ENCODE results near the gene DLEC1.
"Not testable (repeated sequence)": the region's sequence is repeated elsewhere in the genome, so short reads cannot be mapped to it uniquely, and the experiment has no call there.

The DLEC1 gene

DNA sequence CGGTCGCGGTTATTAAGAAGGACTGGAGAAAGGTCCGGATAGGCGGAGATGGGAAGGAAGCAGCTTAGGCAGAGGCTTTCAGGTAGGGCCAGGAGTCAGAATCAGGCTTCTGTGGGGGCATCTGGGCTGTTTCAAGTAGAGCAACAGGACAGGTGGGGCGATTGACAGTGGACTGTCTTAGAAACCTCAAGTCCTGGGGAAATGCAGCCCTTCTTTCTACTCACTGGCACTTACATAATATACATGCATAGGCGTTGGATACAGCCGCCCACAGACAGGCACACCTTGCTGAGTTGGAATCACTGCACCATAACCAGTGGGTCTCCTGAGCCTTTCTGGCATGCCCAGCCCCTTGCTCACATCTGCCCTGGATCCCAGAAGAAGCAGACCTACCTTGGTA lies 100.2 kb downstream of the DLEC1 start:
- no peak for DNase-seq

DNA sequence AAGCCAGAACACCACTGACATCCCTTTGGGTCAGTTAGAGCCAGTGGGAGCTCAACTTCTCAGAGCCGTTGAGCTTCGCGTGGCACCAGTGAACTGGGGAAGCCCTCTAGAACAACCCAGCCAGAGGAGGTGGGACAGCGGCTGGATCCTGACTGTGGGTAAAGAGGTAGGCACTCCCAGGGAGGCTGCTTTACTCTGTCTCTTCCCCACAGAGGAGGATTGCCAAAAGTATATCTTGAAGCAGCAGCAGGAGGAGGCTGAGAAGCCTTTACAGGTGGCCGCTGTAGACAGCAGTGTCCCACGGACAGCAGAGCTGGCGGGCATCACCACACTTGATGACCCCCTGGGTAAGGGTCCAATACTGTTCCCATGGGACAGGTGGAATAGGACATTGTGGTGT lies 100.6 kb downstream of the DLEC1 start:
- DNase-seq = peak; percentile 52

DNA sequence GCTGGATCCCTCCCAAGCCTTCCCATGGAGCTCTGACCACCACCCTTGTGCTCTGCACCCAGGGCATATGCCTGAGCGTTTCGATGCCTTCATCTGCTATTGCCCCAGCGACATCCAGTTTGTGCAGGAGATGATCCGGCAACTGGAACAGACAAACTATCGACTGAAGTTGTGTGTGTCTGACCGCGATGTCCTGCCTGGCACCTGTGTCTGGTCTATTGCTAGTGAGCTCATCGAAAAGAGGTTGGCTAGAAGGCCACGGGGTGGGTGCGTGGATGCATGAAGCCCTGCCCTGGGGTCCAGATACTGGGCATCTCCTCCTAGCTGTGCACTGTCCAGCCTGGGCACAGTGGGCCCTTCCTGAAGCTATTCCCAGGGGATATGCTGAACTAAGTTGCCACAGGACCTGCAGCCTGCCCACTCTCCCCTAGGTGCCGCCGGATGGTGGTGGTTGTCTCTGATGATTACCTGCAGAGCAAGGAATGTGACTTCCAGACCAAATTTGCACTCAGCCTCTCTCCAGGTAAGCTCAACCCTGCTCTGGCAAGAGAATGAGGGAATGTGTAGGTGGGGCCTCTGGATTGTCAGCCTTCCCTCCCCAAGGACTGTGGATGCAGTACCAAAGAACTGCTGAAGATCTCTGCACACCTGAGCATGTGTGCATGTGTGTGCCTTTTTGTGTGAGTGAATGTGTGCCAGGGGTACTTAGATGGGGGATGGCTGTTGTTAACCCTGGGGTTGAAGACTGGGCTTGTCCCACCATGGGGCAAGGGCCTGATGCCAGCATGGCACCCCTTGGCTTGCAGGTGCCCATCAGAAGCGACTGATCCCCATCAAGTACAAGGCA lies 101.5 kb downstream of the DLEC1 start:
- DNase-seq = peak; percentile 49

DNA sequence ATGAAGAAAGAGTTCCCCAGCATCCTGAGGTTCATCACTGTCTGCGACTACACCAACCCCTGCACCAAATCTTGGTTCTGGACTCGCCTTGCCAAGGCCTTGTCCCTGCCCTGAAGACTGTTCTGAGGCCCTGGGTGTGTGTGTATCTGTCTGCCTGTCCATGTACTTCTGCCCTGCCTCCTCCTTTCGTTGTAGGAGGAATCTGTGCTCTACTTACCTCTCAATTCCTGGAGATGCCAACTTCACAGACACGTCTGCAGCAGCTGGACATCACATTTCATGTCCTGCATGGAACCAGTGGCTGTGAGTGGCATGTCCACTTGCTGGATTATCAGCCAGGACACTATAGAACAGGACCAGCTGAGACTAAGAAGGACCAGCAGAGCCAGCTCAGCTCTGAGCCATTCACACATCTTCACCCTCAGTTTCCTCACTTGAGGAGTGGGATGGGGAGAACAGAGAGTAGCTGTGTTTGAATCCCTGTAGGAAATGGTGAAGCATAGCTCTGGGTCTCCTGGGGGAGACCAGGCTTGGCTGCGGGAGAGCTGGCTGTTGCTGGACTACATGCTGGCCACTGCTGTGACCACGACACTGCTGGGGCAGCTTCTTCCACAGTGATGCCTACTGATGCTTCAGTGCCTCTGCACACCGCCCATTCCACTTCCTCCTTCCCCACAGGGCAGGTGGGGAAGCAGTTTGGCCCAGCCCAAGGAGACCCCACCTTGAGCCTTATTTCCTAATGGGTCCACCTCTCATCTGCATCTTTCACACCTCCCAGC lies 102.4 kb downstream of the DLEC1 start:
- no peak for DNase-seq

DNA sequence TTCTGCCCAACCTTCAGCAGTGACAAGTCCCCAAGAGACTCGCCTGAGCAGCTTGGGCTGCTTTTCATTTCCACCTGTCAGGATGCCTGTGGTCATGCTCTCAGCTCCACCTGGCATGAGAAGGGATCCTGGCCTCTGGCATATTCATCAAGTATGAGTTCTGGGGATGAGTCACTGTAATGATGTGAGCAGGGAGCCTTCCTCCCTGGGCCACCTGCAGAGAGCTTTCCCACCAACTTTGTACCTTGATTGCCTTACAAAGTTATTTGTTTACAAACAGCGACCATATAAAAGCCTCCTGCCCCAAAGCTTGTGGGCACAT lies 102.9 kb downstream of the DLEC1 start:
- peak; percentile 40 for DNase-seq

DNA sequence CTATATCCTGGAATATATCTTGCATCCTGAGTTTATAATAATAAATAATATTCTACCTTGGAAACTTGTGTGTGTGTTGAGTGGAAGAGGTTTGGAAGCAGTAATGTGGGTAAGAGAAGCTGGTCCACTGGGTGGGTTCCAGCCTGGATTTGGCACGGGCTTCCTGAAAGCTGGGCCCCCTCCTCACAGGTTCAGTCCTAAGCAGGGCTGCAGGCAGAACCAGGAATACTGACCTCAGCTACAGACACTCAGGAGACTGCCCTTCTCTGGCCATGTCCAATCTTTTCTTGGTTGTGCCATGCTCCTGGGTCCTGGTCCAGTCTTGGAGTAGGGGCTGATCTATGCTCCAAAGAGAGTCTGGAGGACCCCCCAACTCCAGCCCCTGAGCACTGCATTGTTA lies 104.0 kb downstream of the DLEC1 start:
- no peak for DNase-seq

DNA sequence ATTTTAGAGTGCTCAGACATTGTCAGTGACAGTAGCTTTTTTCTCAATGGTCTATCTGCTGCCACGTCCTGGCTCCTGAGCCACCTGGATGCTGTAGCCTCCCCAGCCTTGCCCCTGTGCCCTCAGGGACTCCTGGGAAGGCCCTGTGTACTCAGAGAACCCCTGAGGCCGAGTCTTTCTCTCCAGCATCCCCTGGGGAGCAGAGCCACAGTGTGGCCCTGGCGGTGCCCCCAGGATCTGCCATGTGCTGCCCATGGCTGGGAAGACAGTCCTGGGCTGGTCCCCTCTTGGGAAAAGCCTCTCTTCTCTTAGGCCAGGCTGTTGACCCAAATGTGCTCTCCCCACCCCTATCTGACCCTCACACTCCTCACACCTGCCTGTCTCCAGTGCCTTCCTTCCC lies 104.5 kb downstream of the DLEC1 start:
- DNase-seq = peak; percentile 42

DNA sequence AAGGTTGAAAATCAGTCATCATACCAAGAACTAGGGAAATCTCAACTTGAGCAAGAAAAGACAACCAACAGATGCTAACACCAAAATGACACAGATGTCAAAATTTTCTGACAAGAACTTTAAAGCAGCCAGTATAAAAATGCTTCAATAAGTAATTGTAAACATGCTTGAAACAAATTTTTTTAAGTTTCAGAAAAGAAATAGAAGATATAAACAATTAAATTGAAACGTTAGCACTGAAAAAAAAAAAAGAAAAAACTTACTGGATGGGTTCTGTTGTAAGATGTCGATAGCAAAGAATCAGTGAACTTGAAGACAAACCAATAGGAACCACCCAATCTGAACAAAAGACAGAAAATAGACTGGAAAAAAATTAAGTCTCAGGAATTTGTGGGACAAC lies 107.5 kb downstream of the DLEC1 start:
- DNase-seq = no peak

DNA sequence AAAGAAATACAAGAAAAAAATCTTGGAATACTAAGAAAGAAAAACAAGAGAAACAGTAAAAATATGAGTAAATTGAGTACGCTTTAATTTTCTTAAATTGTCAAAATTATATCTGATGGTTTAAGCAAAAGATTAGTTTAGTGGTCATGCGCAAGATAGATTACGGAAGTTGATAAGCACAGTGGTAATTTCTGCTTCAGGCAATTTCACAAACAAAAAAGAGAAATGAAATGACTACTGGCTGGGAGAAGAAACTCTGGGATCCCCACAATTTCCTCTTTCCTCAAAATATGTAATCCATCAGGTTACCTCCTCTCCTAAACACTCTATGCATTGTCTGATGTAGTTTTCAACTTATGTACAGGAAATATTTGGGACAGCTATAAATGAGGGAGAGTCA lies 108.4 kb downstream of the DLEC1 start:
- no peak for DNase-seq

DNA sequence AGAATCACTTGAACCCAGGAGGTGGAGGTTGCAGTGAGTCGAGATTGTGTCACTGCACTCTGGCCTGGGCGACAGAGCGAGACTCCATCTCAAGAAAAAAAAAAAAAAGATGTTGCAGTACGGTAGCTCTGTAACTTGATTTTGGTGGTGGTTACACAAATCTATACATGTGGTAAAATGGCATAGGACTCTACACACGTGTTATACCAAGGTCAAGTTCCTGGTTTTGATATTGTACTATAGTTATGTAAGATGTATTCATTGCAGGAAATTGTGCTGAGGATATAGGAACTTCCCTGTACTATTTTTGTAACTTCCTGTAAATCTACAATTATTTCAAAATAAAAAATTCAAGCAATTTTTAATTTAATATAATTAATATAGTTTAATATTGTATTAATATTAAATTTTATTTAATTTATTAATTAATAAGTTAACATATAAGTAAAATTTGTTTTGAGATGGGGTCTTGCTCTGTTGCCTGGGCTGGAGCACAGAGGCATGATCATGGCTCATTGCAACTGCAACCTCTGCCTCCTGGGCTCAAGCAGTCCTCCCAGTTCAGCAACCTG lies 109.4 kb downstream of the DLEC1 start:
- DNase-seq = no peak

DNA sequence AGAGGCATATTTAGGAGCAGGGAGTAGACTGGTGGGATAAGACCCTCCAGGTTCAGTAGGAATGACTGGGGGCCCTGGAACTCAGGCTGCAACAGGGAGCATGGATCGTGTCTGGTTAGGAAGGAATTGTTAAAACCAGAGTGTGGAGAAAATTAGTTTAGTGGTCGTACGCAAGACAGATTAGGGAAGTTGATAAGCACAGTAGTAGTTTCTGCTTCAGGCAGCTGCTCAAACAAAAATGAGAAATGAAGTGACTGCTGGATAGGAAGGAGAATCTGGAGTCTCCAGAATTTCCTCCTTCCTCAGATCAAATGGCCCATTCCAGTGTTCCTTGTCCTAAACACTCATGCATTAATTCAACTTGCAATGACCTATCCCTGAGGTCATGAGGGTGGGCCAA lies 110.7 kb downstream of the DLEC1 start:
- no peak for DNase-seq

DNA sequence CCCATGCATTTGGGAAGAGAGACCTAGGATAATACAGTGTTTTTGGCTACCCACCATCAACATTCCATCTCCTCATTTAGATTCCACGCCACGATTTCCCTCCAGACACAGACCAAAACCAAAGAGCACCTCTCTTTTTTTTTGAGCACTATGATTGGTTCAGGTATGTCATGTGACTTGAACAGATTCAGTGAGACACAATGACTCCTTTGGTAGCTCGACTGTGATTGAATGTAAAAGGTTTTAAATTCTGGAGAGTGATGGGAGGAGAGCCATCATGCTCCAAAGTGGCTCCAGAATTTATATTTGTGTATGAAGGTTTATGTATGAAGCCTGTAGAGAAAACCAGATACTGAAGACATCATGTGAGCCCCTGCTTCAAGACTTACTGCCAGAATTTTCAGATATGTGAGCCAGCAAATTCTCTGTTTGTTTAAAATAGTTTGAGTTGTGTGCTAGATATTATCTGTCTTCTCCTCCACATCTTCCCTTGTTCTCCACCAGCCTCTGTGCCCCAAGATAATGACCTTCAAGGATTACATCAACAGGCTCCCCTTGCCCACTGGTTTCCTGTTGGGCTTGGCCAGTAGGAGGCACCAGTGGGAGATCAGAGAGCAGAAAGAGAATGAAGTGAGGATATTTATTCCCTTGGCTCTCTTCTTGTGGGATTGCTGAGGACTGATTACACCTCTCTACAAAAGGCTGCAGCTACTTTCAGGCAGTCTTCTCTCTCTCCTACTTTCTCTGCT lies 111.9 kb downstream of the DLEC1 start:
- peak; percentile 25 for DNase-seq

DNA sequence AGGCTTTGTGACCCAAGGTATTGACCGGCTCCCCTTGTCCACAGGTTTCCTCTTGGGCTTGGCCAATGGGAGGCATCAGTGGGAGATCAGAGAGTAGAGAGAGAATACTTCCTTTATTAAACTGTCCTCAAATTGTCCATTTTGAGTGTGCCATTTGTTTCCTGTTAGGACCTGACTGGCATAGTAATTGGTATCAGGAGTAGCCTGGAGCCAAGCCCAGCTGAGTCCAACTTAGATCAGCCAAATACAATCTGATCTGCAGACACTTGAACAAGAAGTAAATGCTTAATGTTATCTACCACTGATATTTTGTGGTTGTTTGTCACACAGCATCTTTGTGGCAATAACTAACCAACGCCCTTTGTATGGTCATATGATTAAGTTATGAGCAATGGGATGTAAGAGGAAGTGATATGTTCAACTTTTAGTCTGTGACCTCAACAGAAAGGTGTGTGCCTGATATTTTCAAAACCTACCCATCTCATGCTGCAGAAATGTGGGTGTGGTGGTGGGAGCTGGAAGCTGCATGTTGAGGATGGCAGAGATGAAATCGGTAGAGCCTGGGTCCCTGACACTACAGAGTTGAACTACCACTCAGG lies 112.8 kb downstream of the DLEC1 start:
- no peak for DNase-seq

DNA sequence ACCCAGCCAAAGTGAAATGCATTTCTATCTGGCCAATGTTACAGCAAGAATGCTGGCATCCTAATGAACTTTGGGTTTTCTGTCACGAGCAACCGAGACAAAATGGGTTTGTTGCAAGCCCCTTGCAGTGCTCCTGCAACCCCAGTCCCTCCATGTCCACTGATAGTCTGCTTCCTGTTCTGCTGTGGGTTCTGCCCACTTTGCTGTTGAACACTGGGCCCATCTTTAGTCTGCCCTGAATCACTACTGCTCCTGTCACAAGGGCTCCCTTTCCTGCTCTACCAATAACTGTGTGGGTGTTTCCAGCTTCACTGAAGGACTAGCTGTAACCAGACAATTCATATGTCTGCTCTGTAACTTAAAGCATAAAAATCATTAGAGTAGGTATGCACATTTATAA lies 113.6 kb downstream of the DLEC1 start:
- no peak for DNase-seq

DNA sequence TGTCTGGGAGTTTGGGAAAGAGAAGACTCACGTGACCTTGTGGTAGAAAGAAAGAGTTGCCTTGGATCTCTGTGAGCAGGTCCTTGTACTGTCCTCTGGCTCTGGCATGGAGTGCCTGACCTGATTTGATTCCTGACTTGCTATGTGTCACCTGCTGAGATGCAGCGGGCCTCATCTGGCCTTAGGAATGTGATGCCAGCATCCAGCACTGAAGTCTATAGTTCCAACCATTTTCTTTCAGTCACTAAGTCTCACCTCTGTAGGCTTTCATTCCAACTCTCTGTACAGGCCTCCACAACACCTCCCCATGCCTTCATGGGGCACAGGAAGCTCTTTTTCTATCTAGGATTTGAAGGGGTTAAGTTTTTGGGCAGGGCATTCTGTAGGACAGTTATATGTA lies 114.2 kb downstream of the DLEC1 start:
- DNase-seq = no peak

DNA sequence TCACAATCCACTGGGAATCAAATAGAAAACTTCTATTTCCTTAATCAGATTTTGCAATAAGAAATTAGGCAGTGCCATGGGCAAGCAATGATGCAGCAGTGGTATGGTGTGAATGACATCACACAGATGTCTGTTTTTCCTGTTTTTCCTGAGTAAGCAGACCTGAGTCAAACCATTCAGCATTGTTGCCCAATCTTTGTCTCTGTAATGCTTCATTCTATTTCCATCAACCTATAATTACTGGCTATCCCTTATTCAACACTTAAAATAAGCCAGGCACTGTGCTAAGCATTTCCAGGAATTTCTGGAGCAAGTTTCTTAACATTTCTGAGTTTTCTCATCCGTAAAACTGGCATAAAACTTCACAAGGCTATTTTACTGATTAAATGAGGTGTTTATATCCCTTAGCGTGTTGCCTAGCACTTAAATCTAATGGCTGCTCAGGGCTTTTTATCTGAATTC lies 115.1 kb downstream of the DLEC1 start:
- DNase-seq = no peak

DNA sequence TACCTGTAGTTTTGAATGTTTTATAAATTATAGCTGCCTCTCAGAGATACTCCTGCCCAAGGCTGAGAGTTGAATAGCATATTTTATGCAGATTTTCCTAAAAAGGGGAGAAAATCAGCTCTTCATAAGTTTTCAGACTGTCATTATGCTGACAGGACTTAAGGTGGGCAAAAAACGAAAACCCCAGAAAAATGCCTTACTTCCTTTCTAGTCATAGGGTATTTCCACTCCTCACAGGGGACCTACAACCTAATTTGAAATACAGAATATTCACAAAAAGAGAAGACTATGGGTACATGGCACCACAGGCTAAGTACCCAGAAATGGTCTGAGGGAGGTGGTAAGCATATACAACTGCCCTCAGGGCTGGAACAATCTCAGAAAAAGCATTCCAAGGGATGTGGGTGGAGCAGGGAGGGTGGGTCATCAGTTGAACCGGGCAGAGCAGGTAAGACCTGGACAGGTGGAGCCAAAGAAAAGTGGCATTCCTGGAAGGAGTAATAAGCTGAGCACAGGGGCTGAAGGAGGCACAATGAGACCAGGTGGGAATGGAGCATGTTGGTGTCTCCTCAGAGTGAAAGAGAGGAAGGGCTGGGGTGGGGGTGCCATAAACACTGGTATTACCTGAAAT lies 115.7 kb downstream of the DLEC1 start:
- DNase-seq = no peak

DNA sequence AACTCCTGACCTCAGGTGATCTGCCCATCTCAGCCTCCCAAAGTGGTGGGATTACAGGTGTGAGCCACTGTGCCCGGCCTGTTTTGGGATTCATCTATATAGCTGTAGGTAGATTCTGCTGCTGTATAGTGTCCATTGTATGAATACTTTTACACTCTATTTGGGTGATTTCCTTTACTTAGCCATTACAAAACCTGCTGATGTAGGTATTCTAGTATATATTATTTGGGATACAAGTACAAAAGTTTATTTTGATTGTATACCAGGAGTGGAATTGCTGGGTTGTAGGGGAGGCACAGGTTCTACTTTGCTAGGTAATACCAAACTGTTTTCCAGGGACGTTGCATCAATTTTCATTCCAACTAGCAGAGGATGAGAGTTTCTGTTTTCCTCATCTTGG lies 116.8 kb downstream of the DLEC1 start:
- DNase-seq = no peak

DNA sequence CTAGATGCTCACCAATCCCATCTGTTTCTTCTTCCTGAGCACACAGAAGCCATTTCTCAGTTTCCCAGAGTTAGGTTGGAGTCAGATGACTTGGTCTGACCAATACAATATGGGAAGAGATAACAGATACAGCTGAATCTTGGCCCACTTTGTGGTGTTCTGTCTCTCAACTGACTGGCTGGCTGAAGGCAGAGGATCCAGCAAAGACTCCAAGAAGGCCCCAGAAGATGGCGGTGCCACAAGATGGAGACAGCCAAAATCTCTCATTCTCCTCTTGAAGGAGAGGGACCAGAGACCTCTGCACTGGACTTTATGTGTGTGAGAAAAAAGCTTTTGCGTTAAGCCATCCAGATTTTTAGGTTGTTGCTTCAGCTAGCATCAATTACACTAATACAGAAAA lies 118.1 kb downstream of the DLEC1 start:
- no peak for DNase-seq

DNA sequence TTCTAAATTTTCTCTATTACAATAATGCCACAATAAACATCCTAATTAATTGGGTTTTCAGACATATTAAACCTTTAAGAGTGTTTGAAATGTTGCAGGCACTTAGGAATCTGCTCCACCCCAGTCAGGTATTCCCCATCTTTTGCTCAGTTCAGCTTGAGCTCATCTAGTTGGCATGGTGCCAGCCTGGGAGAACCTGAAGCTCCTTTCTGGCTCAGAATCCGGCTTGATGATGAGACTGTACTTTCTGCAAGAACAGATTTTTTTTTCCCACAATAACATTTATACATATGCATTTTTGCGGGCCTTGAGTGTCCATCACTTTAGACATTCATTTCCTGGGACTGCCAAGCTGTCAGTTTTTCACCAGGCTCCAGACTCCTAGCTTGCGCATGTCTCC lies 118.6 kb downstream of the DLEC1 start:
- DNase-seq = no peak

DNA sequence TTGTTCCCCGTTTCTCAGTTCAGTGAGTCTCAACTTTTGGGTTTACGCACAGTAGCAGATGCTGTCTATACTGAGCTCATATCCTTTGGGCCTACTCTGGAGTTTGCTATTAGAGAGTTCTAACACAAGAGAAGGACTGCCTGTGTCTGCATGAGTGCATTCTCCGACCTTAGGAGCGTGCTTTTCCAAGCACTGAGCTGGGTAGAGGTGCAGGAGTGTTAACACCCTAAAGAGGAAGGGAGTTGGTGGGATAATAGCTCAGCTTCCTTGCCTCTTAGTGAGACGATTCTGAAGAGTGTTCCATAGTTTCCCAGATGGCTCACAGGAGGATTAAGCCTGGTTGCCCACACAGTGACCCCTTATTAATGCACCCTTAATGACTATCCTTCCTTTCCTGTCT lies 119.5 kb downstream of the DLEC1 start:
- no peak for DNase-seq

DNA sequence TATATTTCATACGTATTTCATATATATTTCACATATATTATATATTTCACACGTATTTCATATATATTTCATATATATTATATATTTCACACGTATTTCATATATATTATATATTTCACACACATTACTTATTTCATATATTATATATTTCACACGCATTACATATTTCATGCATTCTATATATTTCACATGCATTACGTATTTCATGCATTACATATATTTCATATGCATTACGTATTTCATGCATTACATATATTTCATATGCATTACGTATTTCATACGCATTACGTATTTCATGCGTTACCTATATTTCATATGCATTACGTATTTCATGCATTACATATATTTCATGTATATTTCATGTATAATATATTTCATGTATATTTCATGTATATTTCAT lies 121.7 kb downstream of the DLEC1 start:
- not testable (repeated sequence) for DNase-seq

Data from activated CD8-positive, alpha-beta memory T cell treated with anti-CD3 and anti-CD28 coated beads, Interleukin-2, amount 50 U/mL, for 48 hours (primary cell).